HepG2 (cell line): ENCODE results near the gene ADPGK. TPM values are rescaled to one million over a fixed set of nuclear protein-coding genes. Genes with fewer than 3 reads are reported as not detected.

Experiments used
- ATAC-seq: fragments of 200-7000 bp; cut with Tn5 transposase; 3 replicates; pipeline ENCODE4 v1.9.1; 2020; ENCODE audit warnings: mild to moderate bottlenecking, moderate library complexity
- BruUV-seq: library from RNA; stranded (reverse); fragments of 400-500 nt; replicated peaks from 2 replicates; lab custom pipeline; 2021; lab: Mats Ljungman, UMichigan
- CTCF ChIA-PET: fragments of 300-600 bp; formaldehyde crosslinking; extraction: SDS; loops from one replicate; lab custom pipeline; 2021; ENCODE audit warnings: low total read pairs, inconsistent platforms, low intra/inter-chr PET ratio; lab: Yijun Ruan, JAX
- POLR2A ChIA-PET: fragments of 350-600 bp; sonication (Branson Sonifier 250); formaldehyde crosslinking; loops from one replicate; lab custom pipeline; 2020; ENCODE audit warnings: antibody characterized with exemption, inconsistent platforms; lab: Yijun Ruan, JAX
- DNase-seq: peaks from one replicate; pipeline ENCODE4 v3.0.0-alpha.2; 2015; ENCODE audit warnings: low spot score
- FAIRE-seq: peaks from 3 replicates; lab custom pipeline; 2011; peaks lifted over from hg19 to GRCh38; lab: Jason Lieb, UNC
- H2AFZ ChIP-seq: one replicate; pipeline ENCODE4 v1.6.1; 2011; ENCODE audit warnings: low read length, inconsistent platforms
- H3K27ac ChIP-seq: fragments of 300-600 bp; 3 replicates; pipeline ENCODE4 v1.8.0; 2011; ENCODE audit warnings: mixed run types, mild to moderate bottlenecking, mixed read lengths, low read length, inconsistent platforms; ENCODE audit not compliant: insufficient read depth; ENCODE audit errors: extremely low read length
- H3K27me3 ChIP-seq, 2 experiments: fragments of 200-600 bp in 1 of 2; 2 replicates in 1 of 2; 3 replicates in 1 of 2; pipeline versions ENCODE4 v1.6.0 to v1.8.0; 2011; ENCODE audit warnings: low read length in 2 of 2, mild to moderate bottlenecking in 2 of 2, moderate library complexity in 2 of 2, inconsistent platforms in 1 of 2; ENCODE audit not compliant: insufficient read depth in 2 of 2, control insufficient read depth in 1 of 2
- H3K36me3 ChIP-seq, 2 experiments: fragments of 200-600 bp in 1 of 2; replicated peaks in 1 of 2; 2 replicates in 1 of 2; 3 replicates in 1 of 2; pipeline versions ENCODE4 v1.5.1 to v1.8.0; 2011; ENCODE audit warnings: low read length in 2 of 2, inconsistent platforms in 1 of 2; ENCODE audit not compliant: insufficient read depth in 2 of 2, control insufficient read depth in 1 of 2
- H3K4me1 ChIP-seq: 2 replicates; pipeline ENCODE4 v1.5.1; 2012; ENCODE audit warnings: low read length, inconsistent platforms; ENCODE audit not compliant: insufficient read depth
- H3K4me2 ChIP-seq: 2 replicates; pipeline ENCODE4 v1.6.0; 2011; ENCODE audit warnings: low read depth, low read length, inconsistent platforms
- H3K4me3 ChIP-seq, 3 experiments: fragments of 200-600 bp in 1 of 3; sonication (generic), shearing (Covaris generic) in 1 of 3; replicated peaks in 1 of 3; 2 replicates each; pipeline ENCODE4 v1.5.1; 2011 to 2016; ENCODE audit warnings: low read length in 3 of 3, inconsistent platforms in 2 of 3, low read depth in 2 of 3, mild to moderate bottlenecking in 2 of 3, control low read depth in 1 of 3, mixed read lengths in 1 of 3; ENCODE audit not compliant: insufficient read depth in 1 of 3
- H3K79me2 ChIP-seq: one replicate; pipeline ENCODE4 v1.6.1; 2011; ENCODE audit warnings: low read length, inconsistent platforms; ENCODE audit not compliant: insufficient read depth
- H3K9ac ChIP-seq: 2 replicates; pipeline ENCODE4 v1.6.0; 2011; ENCODE audit warnings: mild to moderate bottlenecking, low read depth, low read length, inconsistent platforms; ENCODE audit not compliant: insufficient read depth
- H3K9me3 ChIP-seq: 2 replicates; pipeline ENCODE4 v1.5.1; 2012; ENCODE audit warnings: mild to moderate bottlenecking, low read length
- H4K20me1 ChIP-seq: 2 replicates; pipeline ENCODE4 v1.6.0; 2011; ENCODE audit warnings: inconsistent platforms, mild to moderate bottlenecking, low read length, moderate library complexity; ENCODE audit not compliant: insufficient read depth
- AGO1 ChIP-seq: fragments of 200-400 bp; formaldehyde crosslinking; IDR thresholded peaks from 2 replicates; pipeline ENCODE4 v1.6.1; 2017; ENCODE audit warnings: mild to moderate bottlenecking, low read depth, low read length, moderate library complexity; ENCODE audit not compliant: poor library complexity, severe bottlenecking
- ESRRA ChIP-seq: sonication (generic); formaldehyde crosslinking; IDR thresholded peaks from 2 replicates; pipeline ENCODE4 v1.5.1; 2020; ENCODE audit warnings: mild to moderate bottlenecking, low read depth, missing genetic modification reagents
- GABPB1 ChIP-seq: IDR thresholded peaks from 2 replicates; pipeline ENCODE4 v1.6.1; 2016; ENCODE audit warnings: mild to moderate bottlenecking, missing genetic modification reagents, moderate library complexity, missing compliant biosample characterization
- GTF3A ChIP-seq: sonication (generic); formaldehyde crosslinking; conservative IDR thresholded peaks from 2 replicates; pipeline ENCODE4 v1.4.0; 2020; ENCODE audit warnings: mild to moderate bottlenecking, missing genetic modification reagents
- HMGXB4 ChIP-seq, 2 experiments: sonication (generic) in 1 of 2; formaldehyde crosslinking in 1 of 2; IDR thresholded peaks; 2 replicates each; pipeline versions ENCODE4 v1.4.0 to v1.6.1; 2018 to 2020; ENCODE audit warnings: missing genetic modification reagents in 2 of 2, borderline replicate concordance in 1 of 2, low read depth in 1 of 2, mild to moderate bottlenecking in 1 of 2, missing biosample characterization in 1 of 2
- MAFG ChIP-seq: sonication (generic); formaldehyde crosslinking; IDR thresholded peaks from 2 replicates; pipeline ENCODE4 v1.5.1; 2020; ENCODE audit warnings: mild to moderate bottlenecking, missing genetic modification reagents
- MTF1 ChIP-seq: sonication (generic); formaldehyde crosslinking; IDR thresholded peaks from 2 replicates; pipeline ENCODE4 v1.5.0; 2020; ENCODE audit warnings: missing genetic modification reagents
- NCOA5 ChIP-seq: sonication (generic); formaldehyde crosslinking; IDR thresholded peaks from 2 replicates; pipeline ENCODE4 v1.4.0; 2020; ENCODE audit warnings: missing genetic modification reagents
- SOX13 ChIP-seq, 3 experiments: fragments of 450-650 bp in 1 of 3; sonication (generic) in 1 of 3; formaldehyde crosslinking in 1 of 3; IDR thresholded peaks in 2 of 3; conservative IDR thresholded peaks in 1 of 3; 2 replicates each; pipeline versions ENCODE4 v1.5.0 to v1.6.1; 2016 to 2020; ENCODE audit warnings: antibody characterized with exemption in 1 of 3, mild to moderate bottlenecking in 1 of 3, missing compliant biosample characterization in 1 of 3, missing genetic modification reagents in 1 of 3, moderate library complexity in 1 of 3
- ZNF317 ChIP-seq: sonication (generic); formaldehyde crosslinking; IDR thresholded peaks from 2 replicates; pipeline ENCODE4 v1.5.0; 2020; ENCODE audit warnings: mild to moderate bottlenecking, missing genetic modification reagents
- ZNF556 ChIP-seq: sonication (generic); formaldehyde crosslinking; IDR thresholded peaks from 2 replicates; pipeline ENCODE4 v1.4.0; 2020; ENCODE audit warnings: mild to moderate bottlenecking, missing genetic modification reagents, borderline replicate concordance
- ZNF780A ChIP-seq: sonication (generic); formaldehyde crosslinking; IDR thresholded peaks from 2 replicates; pipeline ENCODE4 v1.8.0; 2022; ENCODE audit warnings: mild to moderate bottlenecking, missing genetic modification reagents, moderate library complexity
- WGBS: methylation state at CpG from one replicate; pipeline ENCODE4 v1.1.6; 2017; ENCODE audit warnings: low lambda C conversion rate; 5-methylcytosine and 5-hydroxymethylcytosine counted together
- in situ Hi-C: cut with HindIII; loops from 2 replicates; pipeline ENCODE4 v1.10.0; 2017; ENCODE audit warnings: low pct_unique_long_range_greater_than_20kb; ENCODE audit not compliant: extremely low pct_ligation_motif_present
- intact Hi-C: fragments of 100-400 bp; cut with micrococcal nuclease; formaldehyde crosslinking; loops from one replicate; pipeline ENCODE4 v1.10.0; 2022; ENCODE audit not compliant: unreplicated experiment
- polyA plus RNA-seq, 8 experiments: library from polyadenylated mRNA; depleted of rRNA in 3 of 8; stranded (reverse) in 7 of 8; unstranded in 1 of 8; fragments of >200 nt; fragmentation: Illumina TruSeq in 4 of 8; extraction: Trizol in 4 of 8; gene quantifications; 2 replicates each; pipeline versions ENCODE4 v1.2.1 to v1.2.3, GENCODE V29; 2011 to 2016; ENCODE audit warnings: low read depth in 4 of 8, missing spikeins in 1 of 8, mixed read lengths in 1 of 8; ENCODE audit not compliant: insufficient read depth in 1 of 8
- total RNA-seq, 5 experiments: library from RNA; depleted of rRNA; stranded (reverse); fragments of >200 nt; fragmentation: Illumina TruSeq; extraction: Trizol; gene quantifications; 2 replicates each; pipeline ENCODE4 v1.2.3, GENCODE V29; 2016; ENCODE audit warnings: low read depth in 1 of 5
- TF ChIP-seq, protein P1 (sequence below): sonication (generic); formaldehyde crosslinking; IDR thresholded peaks from 2 replicates; pipeline ENCODE4 v1.9.0; 2021; ENCODE audit warnings: missing genetic modification reagents, borderline replicate concordance

ADPGK gene
- total and polyA plus RNA-seq, 2 of the 13 experiments (the other 11 are each of a cell fraction or from before 2014, with no cell fraction given) = 61.6 to 67.5 TPM

GRCh38 chr15:72732516-72732915, 51.0 kb downstream of the ADPGK start:
- no peaks in the 10 kb centered on the region for H3K27me3 ChIP-seq
- ATAC-seq (peak; percentile 62; the same call in 2 of the 3 replicates), DNase-seq (no peak), FAIRE-seq (no peak)
- H3K4me1 ChIP-seq = peaks cover 3% of the 10 kb centered on the region
- no TSS peak for BruUV-seq
- intact Hi-C loops (no loop called here), in situ Hi-C loops (no loop called here)
- no peaks in the 10 kb centered on the region for H3K9me3 ChIP-seq
- H3K4me2 ChIP-seq = no peak overlapping the region
- no peak overlapping the region for H3K4me3 ChIP-seq
- ChIA-PET POLR2A (no interaction called here), CTCF (no interaction called here)
- peaks cover 9 to 36% of the 10 kb centered on the region in 2 experiments for H3K36me3 ChIP-seq
- H3K27ac ChIP-seq = no peak overlapping the region
- H2AFZ ChIP-seq = no peak overlapping the region
- WGBS = 90% methylated on average over 2 of the region's 4 CpGs
- H3K79me2 ChIP-seq = no peaks in the 10 kb centered on the region
- H3K9ac ChIP-seq = no peak overlapping the region
- no peak for TF ChIP-seq AGO1
- TF ChIP-seq, all 625 proteins: peak for 0
- no peaks in the 10 kb centered on the region for H4K20me1 ChIP-seq

GRCh38 chr15:72732086-72732485, 51.5 kb downstream of the ADPGK start:
- intact Hi-C loops = no loop called here
- no peaks in the 10 kb centered on the region for H3K9me3 ChIP-seq
- H4K20me1 ChIP-seq = no peaks in the 10 kb centered on the region
- DNase-seq (no peak), FAIRE-seq (no peak), ATAC-seq (no peak)
- no peak overlapping the region for H3K4me3 ChIP-seq
- no peak overlapping the region for H3K27ac ChIP-seq
- H2AFZ ChIP-seq = no peak overlapping the region
- in situ Hi-C loops = no loop called here
- no TSS peak for BruUV-seq
- no peaks in the 10 kb centered on the region for H3K27me3 ChIP-seq
- POLR2A ChIA-PET = no interaction called here
- no peaks in the 10 kb centered on the region for H3K79me2 ChIP-seq
- H3K4me2 ChIP-seq = no peak overlapping the region
- CTCF ChIA-PET = no interaction called here
- peaks cover 9 to 33% of the 10 kb centered on the region in 2 experiments for H3K36me3 ChIP-seq
- peaks cover 7% of the 10 kb centered on the region for H3K4me1 ChIP-seq
- H3K9ac ChIP-seq = no peak overlapping the region
- TF ChIP-seq ZNF780A = no peak
- TF ChIP-seq NCOA5 (CRISPR knock-in tag) = no peak
- TF ChIP-seq MTF1 (CRISPR knock-in tag) = no peak
- TF ChIP-seq, protein P1, sequence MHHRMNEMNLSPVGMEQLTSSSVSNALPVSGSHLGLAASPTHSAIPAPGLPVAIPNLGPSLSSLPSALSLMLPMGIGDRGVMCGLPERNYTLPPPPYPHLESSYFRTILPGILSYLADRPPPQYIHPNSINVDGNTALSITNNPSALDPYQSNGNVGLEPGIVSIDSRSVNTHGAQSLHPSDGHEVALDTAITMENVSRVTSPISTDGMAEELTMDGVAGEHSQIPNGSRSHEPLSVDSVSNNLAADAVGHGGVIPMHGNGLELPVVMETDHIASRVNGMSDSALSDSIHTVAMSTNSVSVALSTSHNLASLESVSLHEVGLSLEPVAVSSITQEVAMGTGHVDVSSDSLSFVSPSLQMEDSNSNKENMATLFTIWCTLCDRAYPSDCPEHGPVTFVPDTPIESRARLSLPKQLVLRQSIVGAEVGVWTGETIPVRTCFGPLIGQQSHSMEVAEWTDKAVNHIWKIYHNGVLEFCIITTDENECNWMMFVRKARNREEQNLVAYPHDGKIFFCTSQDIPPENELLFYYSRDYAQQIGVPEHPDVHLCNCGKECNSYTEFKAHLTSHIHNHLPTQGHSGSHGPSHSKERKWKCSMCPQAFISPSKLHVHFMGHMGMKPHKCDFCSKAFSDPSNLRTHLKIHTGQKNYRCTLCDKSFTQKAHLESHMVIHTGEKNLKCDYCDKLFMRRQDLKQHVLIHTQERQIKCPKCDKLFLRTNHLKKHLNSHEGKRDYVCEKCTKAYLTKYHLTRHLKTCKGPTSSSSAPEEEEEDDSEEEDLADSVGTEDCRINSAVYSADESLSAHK (CRISPR knock-in tag) = no peak
- no peak for TF ChIP-seq HMGXB4 (CRISPR knock-in tag; IDR thresholded peaks at IDR 0.05; ENCODE audit: borderline replicate concordance in 1 of 2, low read depth in 1 of 2)
- TF ChIP-seq SOX13 (IDR thresholded peaks at IDR 0.05) = no peak
- TF ChIP-seq SOX13 (CRISPR knock-in tag; conservative IDR thresholded peaks at IDR 0.05 in 1 of 2, IDR thresholded peaks at IDR 0.05 in 1 of 2) = no peak
- TF ChIP-seq GTF3A (CRISPR knock-in tag) = no peak
- no peak for TF ChIP-seq ZNF556
- TF ChIP-seq ZNF317 (CRISPR knock-in tag) = no peak
- TF ChIP-seq GABPB1 (CRISPR knock-in tag) = no peak
- no peak for TF ChIP-seq MAFG (CRISPR knock-in tag)
- no peak for TF ChIP-seq ESRRA (CRISPR knock-in tag)
